ENCODE results near the gene ZNF618. TPM values are rescaled to one million over a fixed set of nuclear protein-coding genes. Genes with fewer than 3 reads are reported as not detected.

Gene ZNF618
- total and polyA plus RNA-seq, 5 experiments from 2014 or later, result 0.47 to 1.1 (median 0.69) TPM

GRCh38 chr9:113947941-113948340 lies 71.8 kb downstream of the ZNF618 start:
- no peaks in the 10 kb centered on the region for H3K36me3 Mint-ChIP-seq
- H3K27ac Mint-ChIP-seq, result peak overlapping the region in 1 of 10 donors; percentile 60
- H3K4me3 Mint-ChIP-seq, result no peak overlapping the region
- H3K27me3 Mint-ChIP-seq, result peaks cover 0 to 2% (median 0%) of the 10 kb centered on the region in 5 donors
- DNase-seq (no peak), ATAC-seq (no peak)
- POLR2A ChIA-PET, result no interaction called here
- H3K4me1 Mint-ChIP-seq, result peaks cover 0 to 2% (median 0%) of the 10 kb centered on the region in 4 donors
- H3K9me3 Mint-ChIP-seq, result no peaks in the 10 kb centered on the region

- POLR2A ChIA-PET, result no interaction called here
- Mint-ChIP-seq H3K27ac (no peak overlapping the region), H3K4me3 (no peak overlapping the region), H3K36me3 (no peaks in the 10 kb centered on the region), H3K9me3 (no peaks in the 10 kb centered on the region), H3K4me1 (peaks cover 0 to 2% (median 0%) of the 10 kb centered on the region in 4 donors), H3K27me3 (no peaks in the 10 kb centered on the region)
- no peak for DNase-seq
- ATAC-seq, result no peak
Measured at GRCh38 chr9:113948891-113949570, 72.9 kb downstream of the ZNF618 start.

DNA sequence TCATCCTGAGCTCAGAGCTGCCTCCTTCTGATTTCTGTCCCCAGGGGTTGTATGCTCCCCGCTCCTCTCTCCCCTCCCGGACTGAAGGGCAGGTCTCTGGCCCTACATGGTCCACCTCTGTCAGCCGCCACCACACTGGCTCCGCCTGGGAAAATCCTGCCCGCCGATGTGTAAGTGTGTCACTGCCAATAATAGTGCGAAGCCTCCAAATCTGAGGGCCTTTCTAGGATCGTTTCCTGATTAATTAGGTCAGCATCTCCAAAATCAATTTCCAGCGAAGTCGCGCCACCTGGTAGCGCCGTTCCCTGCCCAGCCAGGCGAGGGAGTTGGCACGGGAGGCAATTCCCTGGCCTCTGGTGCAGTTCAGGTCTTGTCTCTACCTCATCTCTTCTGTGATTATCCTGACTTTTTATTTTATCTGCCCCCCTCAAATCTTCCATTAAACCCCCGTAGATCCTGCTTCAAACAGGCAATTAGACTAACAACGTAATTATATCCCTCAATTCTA lies 73.5 kb downstream of the ZNF618 start:
- no peaks in the 10 kb centered on the region for H3K36me3 Mint-ChIP-seq
- no peak overlapping the region for H3K4me3 Mint-ChIP-seq
- no peaks in the 10 kb centered on the region for H3K27me3 Mint-ChIP-seq
- H3K4me1 Mint-ChIP-seq, result peaks cover 0 to 2% (median 0%) of the 10 kb centered on the region in 4 donors
- H3K9me3 Mint-ChIP-seq, result no peaks in the 10 kb centered on the region
- no peak overlapping the region for H3K27ac Mint-ChIP-seq
- POLR2A ChIA-PET, result no interaction called here
- ATAC-seq, result no peak
- no peak for DNase-seq

DNA sequence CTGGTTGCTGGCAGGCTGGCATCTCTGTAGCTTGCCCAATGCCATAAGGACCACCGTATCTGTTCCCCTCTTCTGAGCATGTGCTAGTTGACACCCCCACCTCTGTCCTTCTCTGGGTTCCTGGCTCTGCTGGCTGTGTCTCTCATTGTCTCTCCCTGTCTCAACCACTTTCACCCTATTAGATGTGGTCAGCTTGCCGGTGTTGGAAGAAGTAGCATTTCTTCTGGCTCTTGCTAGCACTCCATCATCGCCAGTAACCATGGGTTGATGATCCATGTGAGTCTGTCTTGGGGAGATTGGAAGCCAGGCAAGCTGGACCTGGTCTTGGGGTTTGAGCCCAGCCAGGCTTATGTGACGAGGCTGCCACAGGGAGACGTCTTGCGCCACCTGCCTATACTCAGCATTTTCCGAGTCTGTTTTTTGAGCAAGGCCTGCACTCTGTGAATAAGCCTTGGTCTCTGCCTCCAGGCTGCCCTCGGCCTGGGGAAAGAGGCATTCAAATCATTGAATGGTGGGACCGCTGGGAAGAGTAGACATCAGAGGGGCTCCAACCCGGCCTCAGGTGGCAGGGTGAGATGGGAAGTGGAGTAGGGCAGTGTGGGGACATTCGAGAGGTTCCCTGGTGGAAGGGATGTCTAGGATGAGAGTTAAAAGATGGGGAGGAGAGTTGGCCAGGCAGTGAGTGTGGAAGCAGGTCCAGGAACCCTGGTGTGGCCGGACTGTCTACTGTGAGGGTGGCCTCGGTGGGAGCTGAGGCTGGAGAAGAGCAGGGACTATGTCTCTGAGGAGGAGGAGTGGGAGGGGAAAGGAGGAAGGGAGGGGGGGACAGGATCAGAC lies 74.3 kb downstream of the ZNF618 start:
- Mint-ChIP-seq H3K27ac (no peak overlapping the region), H3K36me3 (no peaks in the 10 kb centered on the region), H3K9me3 (no peaks in the 10 kb centered on the region), H3K4me3 (no peak overlapping the region), H3K27me3 (no peaks in the 10 kb centered on the region), H3K4me1 (peaks cover 0 to 5% (median 0%) of the 10 kb centered on the region in 4 donors)
- ATAC-seq, result no peak
- DNase-seq, result no peak
- POLR2A ChIA-PET, result no interaction called here

DNA sequence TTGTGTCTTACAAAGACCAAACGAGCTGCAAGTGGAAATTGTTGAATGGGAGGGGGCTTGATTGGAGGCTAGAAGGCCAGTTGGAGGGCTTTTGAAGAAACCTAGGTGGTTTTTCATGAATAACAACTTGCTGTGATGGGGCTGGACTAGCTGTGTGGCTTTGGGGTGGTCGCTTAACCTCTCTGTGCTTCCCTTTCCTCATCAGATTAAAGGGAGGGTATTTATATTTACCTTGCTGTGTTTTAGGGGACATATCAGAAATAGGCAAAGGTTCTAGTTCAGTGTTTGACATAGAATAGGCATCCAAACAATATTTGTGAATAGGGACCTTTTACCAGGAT lies 74.9 kb downstream of the ZNF618 start:
- no peak for DNase-seq
- no peaks in the 10 kb centered on the region for H3K9me3 Mint-ChIP-seq
- POLR2A ChIA-PET, result no interaction called here

DNA sequence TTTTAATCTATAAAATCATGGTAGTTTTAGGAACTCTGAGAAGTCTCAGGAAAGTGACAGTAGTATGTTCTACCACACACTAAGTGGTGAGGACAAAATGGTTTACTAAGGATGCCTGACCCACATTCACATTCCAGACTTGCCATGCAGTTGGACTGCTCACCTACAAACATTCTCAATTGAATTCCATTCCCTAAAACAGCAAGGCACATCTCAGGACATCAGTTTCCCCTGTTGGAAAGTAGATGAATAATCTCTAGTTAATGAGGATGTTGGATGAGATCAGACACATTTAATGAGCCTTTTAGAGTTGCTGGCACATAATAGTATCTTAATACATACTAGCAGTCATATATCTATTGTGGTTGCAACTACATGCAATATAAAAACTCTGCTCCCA lies 76.6 kb downstream of the ZNF618 start:
- no peak for ATAC-seq
- Mint-ChIP-seq H3K36me3 (no peaks in the 10 kb centered on the region), H3K4me1 (peaks cover 0 to 5% (median 0%) of the 10 kb centered on the region in 4 donors), H3K27me3 (no peaks in the 10 kb centered on the region), H3K9me3 (no peaks in the 10 kb centered on the region), H3K4me3 (no peak overlapping the region), H3K27ac (no peak overlapping the region)
- no peak for DNase-seq
- POLR2A ChIA-PET, result no interaction called here

More for the DNA sequence above, 74.9 kb downstream of the ZNF618 start:
- no peaks in the 10 kb centered on the region for H3K36me3 Mint-ChIP-seq
- no peak for ATAC-seq
- no peak overlapping the region for H3K27ac Mint-ChIP-seq
- H3K4me1 Mint-ChIP-seq, result peaks cover 0 to 5% (median 0%) of the 10 kb centered on the region in 4 donors
- no peaks in the 10 kb centered on the region for H3K27me3 Mint-ChIP-seq
- no peak overlapping the region for H3K4me3 Mint-ChIP-seq

GRCh38 chr9:113953531-113953930 lies 77.4 kb downstream of the ZNF618 start:
- Mint-ChIP-seq H3K27me3 (no peaks in the 10 kb centered on the region), H3K4me3 (no peak overlapping the region), H3K4me1 (peaks cover 0 to 5% (median 0%) of the 10 kb centered on the region in 4 donors), H3K27ac (no peak overlapping the region), H3K36me3 (no peaks in the 10 kb centered on the region), H3K9me3 (no peaks in the 10 kb centered on the region)
- DNase-seq (no peak), ATAC-seq (no peak)
- POLR2A ChIA-PET, result no interaction called here

DNA sequence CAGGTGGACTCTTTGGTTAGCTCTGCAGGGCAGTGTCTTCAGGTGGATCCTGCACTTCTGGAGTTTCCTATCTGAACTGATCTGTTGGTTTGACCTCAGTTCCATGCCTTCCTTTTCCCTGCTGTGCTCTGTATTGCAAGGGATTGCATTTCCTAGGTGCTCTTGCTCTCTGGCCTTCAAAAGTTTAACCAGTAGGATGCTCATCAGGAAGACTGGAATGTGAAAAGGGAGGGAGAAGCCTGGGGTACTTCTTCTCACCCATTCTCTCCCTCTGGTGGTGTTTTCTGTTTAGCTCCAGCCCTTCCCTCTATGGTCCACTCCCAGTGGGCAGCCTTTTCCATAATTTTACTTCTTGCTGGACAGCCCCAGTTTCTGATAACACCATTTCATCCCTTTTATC lies 78.5 kb downstream of the ZNF618 start:
- no peak for ATAC-seq
- no peak for DNase-seq
- H3K36me3 Mint-ChIP-seq, result no peaks in the 10 kb centered on the region
- H3K4me3 Mint-ChIP-seq, result no peak overlapping the region
- POLR2A ChIA-PET, result no interaction called here
- H3K27me3 Mint-ChIP-seq, result no peaks in the 10 kb centered on the region
- no peaks in the 10 kb centered on the region for H3K9me3 Mint-ChIP-seq
- peaks cover 0 to 5% (median 0%) of the 10 kb centered on the region in 4 donors for H3K4me1 Mint-ChIP-seq
- H3K27ac Mint-ChIP-seq, result no peak overlapping the region

- POLR2A ChIA-PET, result no interaction called here
- peaks cover 0 to 7% (median 0%) of the 10 kb centered on the region in 4 donors for H3K4me1 Mint-ChIP-seq
- H3K4me3 Mint-ChIP-seq, result no peak overlapping the region
- no peaks in the 10 kb centered on the region for H3K36me3 Mint-ChIP-seq
- H3K27ac Mint-ChIP-seq, result no peak overlapping the region
- no peaks in the 10 kb centered on the region for H3K27me3 Mint-ChIP-seq
- DNase-seq (no peak), ATAC-seq (no peak)
- H3K9me3 Mint-ChIP-seq, result no peaks in the 10 kb centered on the region
Measured at GRCh38 chr9:113955076-113955752, 79.1 kb downstream of the ZNF618 start.

DNA sequence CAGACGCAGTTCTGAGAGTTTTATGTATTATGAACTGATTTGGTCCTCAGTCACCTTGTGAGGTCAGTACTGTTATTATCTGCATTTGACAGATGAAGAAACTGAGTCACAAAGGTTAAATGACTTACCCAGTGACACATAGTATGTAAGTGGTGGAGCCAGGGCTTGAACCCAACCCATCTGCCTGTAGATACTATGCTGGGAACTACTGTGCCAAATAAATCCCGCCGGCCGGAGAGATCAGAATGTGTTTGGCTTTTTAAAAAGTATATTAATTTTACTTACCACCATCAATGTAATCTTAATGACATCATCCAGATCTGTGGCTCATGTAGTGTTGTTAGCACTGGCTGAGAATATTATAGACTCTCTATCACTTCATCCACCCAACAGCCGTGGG lies 80.8 kb downstream of the ZNF618 start:
- H3K27ac Mint-ChIP-seq, result no peak overlapping the region
- peaks cover 0 to 6% (median 0%) of the 10 kb centered on the region in 4 donors for H3K4me1 Mint-ChIP-seq
- no peaks in the 10 kb centered on the region for H3K36me3 Mint-ChIP-seq
- POLR2A ChIA-PET, result no interaction called here
- DNase-seq, result no peak
- no peak overlapping the region for H3K4me3 Mint-ChIP-seq
- H3K9me3 Mint-ChIP-seq, result no peaks in the 10 kb centered on the region
- no peak for ATAC-seq
- H3K27me3 Mint-ChIP-seq, result no peaks in the 10 kb centered on the region

GRCh38 chr9:113957351-113957750 lies 81.2 kb downstream of the ZNF618 start:
- Mint-ChIP-seq H3K4me3 (no peak overlapping the region), H3K27ac (no peak overlapping the region), H3K4me1 (peaks cover 0 to 6% (median 0%) of the 10 kb centered on the region in 4 donors), H3K9me3 (no peaks in the 10 kb centered on the region), H3K36me3 (no peaks in the 10 kb centered on the region), H3K27me3 (no peaks in the 10 kb centered on the region)
- POLR2A ChIA-PET, result no interaction called here
- DNase-seq, result no peak
- no peak for ATAC-seq

- POLR2A ChIA-PET, result no interaction called here
- no peaks in the 10 kb centered on the region for H3K9me3 Mint-ChIP-seq
- no peak overlapping the region for H3K4me3 Mint-ChIP-seq
- no peak overlapping the region for H3K27ac Mint-ChIP-seq
- no peak for DNase-seq
- no peak for ATAC-seq
- H3K36me3 Mint-ChIP-seq, result no peaks in the 10 kb centered on the region
- H3K27me3 Mint-ChIP-seq, result no peaks in the 10 kb centered on the region
- peaks cover 0 to 6% (median 0%) of the 10 kb centered on the region in 4 donors for H3K4me1 Mint-ChIP-seq
Measured at GRCh38 chr9:113957821-113958341, 81.8 kb downstream of the ZNF618 start.

DNA sequence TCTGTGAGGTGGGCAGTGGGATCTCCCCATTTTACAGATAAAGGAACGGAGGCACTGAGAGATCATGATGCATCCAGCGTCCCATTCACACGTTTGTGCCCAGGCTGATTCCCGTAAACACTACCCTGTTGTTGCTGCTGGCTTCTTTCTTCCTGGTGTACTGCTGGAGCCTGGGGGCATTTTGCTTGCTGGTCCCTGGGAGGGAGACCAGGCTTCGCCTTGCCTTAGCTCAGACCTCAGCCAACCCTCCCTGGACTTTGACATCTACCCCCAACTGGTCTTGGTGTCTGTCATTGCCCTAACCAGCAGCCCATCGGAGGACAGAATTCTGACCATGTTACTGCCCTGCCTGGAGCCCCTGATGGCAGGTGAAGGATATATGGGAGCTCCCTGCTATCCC lies 82.4 kb downstream of the ZNF618 start:
- no peak for DNase-seq
- Mint-ChIP-seq H3K36me3 (no peaks in the 10 kb centered on the region), H3K27me3 (no peaks in the 10 kb centered on the region), H3K27ac (no peak overlapping the region), H3K9me3 (no peaks in the 10 kb centered on the region), H3K4me3 (no peak overlapping the region), H3K4me1 (peaks cover 0 to 6% (median 0%) of the 10 kb centered on the region in 4 donors)
- no peak for ATAC-seq
- POLR2A ChIA-PET, result no interaction called here

All from naive thymus-derived CD8-positive, alpha-beta T cell (primary cell).